Osteoblast (primary cell): Measurements from ENCODE around the gene IL11RA. TPM values are rescaled to one million over a fixed set of nuclear protein-coding genes. Genes with fewer than 3 reads are reported as not detected.
A peak's percentile ranks its signal among the peaks of the same experiment; 100 is the strongest.

ENCODE experiments used
- DNase-seq: peaks from one replicate; pipeline ENCODE4 v3.0.0; 2011; ENCODE audit warnings: low spot score, mixed read lengths; ENCODE audit not compliant: insufficient read length; ENCODE audit errors: missing footprints
- H2AFZ ChIP-seq: 2 replicates; pipeline ENCODE4 v1.6.0; 2011; ENCODE audit warnings: mild to moderate bottlenecking, low read length
- H3K27ac ChIP-seq: 2 replicates; pipeline ENCODE4 v1.5.1; 2011; ENCODE audit warnings: mild to moderate bottlenecking, low read depth, low read length, moderate library complexity
- H3K27me3 ChIP-seq: 2 replicates; pipeline ENCODE4 v1.6.0; 2012; ENCODE audit warnings: mild to moderate bottlenecking, control low read depth, inconsistent platforms, low read length, moderate library complexity; ENCODE audit not compliant: insufficient read depth
- H3K36me3 ChIP-seq: 2 replicates; pipeline ENCODE4 v1.5.1; 2011; ENCODE audit warnings: mild to moderate bottlenecking, low read length, control low read depth, moderate library complexity; ENCODE audit not compliant: insufficient read depth
- H3K4me1 ChIP-seq: 2 replicates; pipeline ENCODE4 v1.5.1; 2011; ENCODE audit warnings: mild to moderate bottlenecking, low read length, control low read depth, moderate library complexity; ENCODE audit not compliant: insufficient read depth
- H3K4me2 ChIP-seq: 2 replicates; pipeline ENCODE4 v1.6.0; 2011; ENCODE audit warnings: mild to moderate bottlenecking, low read length; ENCODE audit not compliant: insufficient read depth
- H3K4me3 ChIP-seq: fragments of 200-600 bp; sonication (generic); 3 replicates; pipeline ENCODE4 v1.5.1; 2012; ENCODE audit warnings: mild to moderate bottlenecking, low read length, inconsistent platforms; ENCODE audit not compliant: insufficient read depth
- H3K79me2 ChIP-seq: 2 replicates; pipeline ENCODE4 v1.6.0; 2012; ENCODE audit warnings: mild to moderate bottlenecking, low read length, control low read depth, inconsistent platforms; ENCODE audit not compliant: insufficient read depth
- H3K9me3 ChIP-seq: 2 replicates; pipeline ENCODE4 v1.5.1; 2011; ENCODE audit warnings: low read depth, low read length, control low read depth
- H4K20me1 ChIP-seq: 2 replicates; pipeline ENCODE4 v1.6.0; 2012; ENCODE audit warnings: mild to moderate bottlenecking, low read length, control low read depth; ENCODE audit not compliant: insufficient read depth
- total RNA-seq: library from RNA; depleted of rRNA; stranded (reverse); fragments of >200 nt; gene quantifications from 2 replicates; pipeline ENCODE4 v1.2.3, GENCODE V29; 2012
- TF ChIP-seq, protein P1 (sequence below): IDR thresholded peaks from 2 replicates; pipeline ENCODE4 v1.5.1; 2011; ENCODE audit warnings: mild to moderate bottlenecking, low read depth, low read length, moderate library complexity; ENCODE audit errors: extremely low read depth

IL11RA gene
- total RNA-seq, 1 donor = 34.4 TPM

DNA sequence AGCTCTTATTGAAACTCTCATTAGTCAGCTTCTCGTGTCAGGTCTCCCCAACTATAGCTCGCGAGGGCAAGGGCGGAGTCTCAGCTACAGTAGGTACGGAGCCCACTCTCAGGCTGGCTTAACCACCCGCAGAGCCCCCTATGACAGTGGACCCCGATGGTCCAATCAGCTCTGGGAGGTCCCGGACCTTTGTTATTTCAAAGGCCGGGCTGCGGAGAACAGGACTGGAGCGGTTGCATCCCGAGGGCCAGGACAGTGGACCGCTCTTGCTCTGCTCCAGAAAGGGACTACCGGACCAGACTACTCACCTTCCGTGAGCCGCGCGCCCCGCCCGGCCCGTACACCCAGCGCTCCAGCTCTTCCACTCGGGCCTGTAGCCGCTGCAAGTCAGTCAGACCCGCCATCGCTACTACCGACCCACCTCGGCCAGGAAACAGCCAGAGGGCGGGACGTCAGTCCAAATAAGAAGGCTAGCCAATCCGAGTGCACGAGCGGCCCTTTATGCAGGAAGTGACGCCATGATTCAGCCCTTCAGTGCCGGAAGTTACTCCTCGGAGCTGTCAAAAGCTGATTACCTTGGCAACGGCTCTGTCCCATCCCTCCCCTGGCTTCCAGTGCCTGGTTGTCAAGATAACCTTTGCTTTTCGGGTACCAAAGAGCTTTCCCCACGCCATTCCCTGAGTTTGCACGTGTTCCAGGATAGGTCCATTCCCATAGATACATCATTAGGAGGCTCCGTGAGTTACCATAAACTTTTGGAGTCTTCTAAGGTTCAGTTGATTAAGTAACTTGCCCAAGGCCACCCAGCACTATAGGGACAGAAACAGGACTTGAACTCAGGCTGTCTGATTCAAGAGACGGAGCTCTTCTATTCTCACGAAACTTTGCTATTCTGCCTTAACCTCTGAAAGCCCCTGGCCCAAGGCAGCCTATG, 31.7 kb upstream of the IL11RA start, which contains the start of gene DCTN3:
TSS of gene DCTN3 (minus strand) at position 435 of the 934 bp plus-strand sequence. CDS start at position 404, 31 bp downstream.
- Histone ChIP-seq H3K4me1 (peaks cover 10% of the 10 kb centered on the region), H2AFZ (peak within 1 kb of the TSS; percentile 94), H3K36me3 (peaks cover 36% of the 10 kb centered on the region), H4K20me1 (peaks cover 6% of the 10 kb centered on the region), H3K79me2 (peaks cover 18% of the 10 kb centered on the region), H3K4me2 (peak within 1 kb of the TSS; percentile 93), H3K27me3 (peaks cover 31% of the 10 kb centered on the region), H3K9me3 (no peaks in the 10 kb centered on the region), H3K4me3 (peak within 1 kb of the TSS; percentile 91), H3K27ac (peak within 1 kb of the TSS; percentile 63)
- peak; percentile 99 for DNase-seq
- TF ChIP-seq, protein P1, sequence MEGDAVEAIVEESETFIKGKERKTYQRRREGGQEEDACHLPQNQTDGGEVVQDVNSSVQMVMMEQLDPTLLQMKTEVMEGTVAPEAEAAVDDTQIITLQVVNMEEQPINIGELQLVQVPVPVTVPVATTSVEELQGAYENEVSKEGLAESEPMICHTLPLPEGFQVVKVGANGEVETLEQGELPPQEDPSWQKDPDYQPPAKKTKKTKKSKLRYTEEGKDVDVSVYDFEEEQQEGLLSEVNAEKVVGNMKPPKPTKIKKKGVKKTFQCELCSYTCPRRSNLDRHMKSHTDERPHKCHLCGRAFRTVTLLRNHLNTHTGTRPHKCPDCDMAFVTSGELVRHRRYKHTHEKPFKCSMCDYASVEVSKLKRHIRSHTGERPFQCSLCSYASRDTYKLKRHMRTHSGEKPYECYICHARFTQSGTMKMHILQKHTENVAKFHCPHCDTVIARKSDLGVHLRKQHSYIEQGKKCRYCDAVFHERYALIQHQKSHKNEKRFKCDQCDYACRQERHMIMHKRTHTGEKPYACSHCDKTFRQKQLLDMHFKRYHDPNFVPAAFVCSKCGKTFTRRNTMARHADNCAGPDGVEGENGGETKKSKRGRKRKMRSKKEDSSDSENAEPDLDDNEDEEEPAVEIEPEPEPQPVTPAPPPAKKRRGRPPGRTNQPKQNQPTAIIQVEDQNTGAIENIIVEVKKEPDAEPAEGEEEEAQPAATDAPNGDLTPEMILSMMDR = no peak

- Histone ChIP-seq H4K20me1 (peaks cover 5% of the 10 kb centered on the region), H3K79me2 (peaks cover 16% of the 10 kb centered on the region), H3K4me3 (no peak overlapping the region), H3K4me2 (no peak overlapping the region), H3K27ac (no peak overlapping the region), H3K4me1 (peaks cover 14% of the 10 kb centered on the region), H3K9me3 (no peaks in the 10 kb centered on the region), H3K27me3 (peaks cover 64% of the 10 kb centered on the region), H3K36me3 (peaks cover 3% of the 10 kb centered on the region), H2AFZ (no peak overlapping the region)
- TF ChIP-seq, protein P1 = no peak
- DNase-seq = no peak
Measured at GRCh38 chr9:34623374-34624235, 28.4 kb upstream of the IL11RA start.

DNA sequence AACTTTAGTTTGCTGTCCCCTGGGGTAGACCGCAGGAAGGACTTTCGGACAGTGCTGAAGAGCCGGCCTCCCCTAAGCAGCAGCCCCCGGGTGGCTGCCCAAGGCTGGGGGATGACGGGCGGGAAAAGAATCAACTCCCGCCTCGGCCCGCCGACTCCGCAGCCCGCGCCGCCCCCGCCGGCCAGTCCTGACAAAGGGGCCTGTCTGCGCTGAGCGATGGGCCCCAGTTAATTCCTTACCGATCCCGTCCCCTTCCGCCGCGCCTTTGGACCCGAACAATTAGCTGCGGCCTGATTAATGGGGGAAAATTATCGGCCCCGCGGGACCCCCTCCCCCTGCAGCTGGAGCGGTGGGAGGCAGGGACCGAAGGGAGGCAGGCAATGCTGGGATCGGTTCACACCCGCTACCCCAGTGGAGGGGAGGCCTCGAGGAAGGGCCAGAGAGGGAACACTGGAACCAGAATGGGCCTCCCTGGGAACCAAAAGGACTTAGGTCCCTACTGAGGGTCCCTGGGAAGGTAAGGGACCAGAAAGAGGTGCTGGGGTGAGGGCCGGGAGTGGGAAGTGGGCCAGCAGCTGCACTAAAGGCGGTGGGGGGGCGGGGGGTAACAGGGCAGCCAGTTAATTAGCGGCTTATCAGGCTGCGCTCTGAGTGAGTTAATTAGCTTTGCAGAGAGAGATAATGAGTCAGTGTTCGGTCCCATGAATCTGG, 27.4 kb upstream of the IL11RA start:
- TF ChIP-seq, protein P1 = no peak
- no peak overlapping the region for H2AFZ ChIP-seq
- no peak overlapping the region for H3K4me2 ChIP-seq
- peaks cover 73% of the 10 kb centered on the region for H3K27me3 ChIP-seq
- DNase-seq = no peak
- no peaks in the 10 kb centered on the region for H3K9me3 ChIP-seq
- H3K79me2 ChIP-seq = peaks cover 6% of the 10 kb centered on the region
- no peak overlapping the region for H3K4me3 ChIP-seq
- H3K27ac ChIP-seq = no peak overlapping the region
- H3K36me3 ChIP-seq = no peaks in the 10 kb centered on the region
- H3K4me1 ChIP-seq = peaks cover 10% of the 10 kb centered on the region
- H4K20me1 ChIP-seq = no peaks in the 10 kb centered on the region
